Hepatocyte (in vitro differentiated cells): ENCODE data around the gene FBN3. TPM values are rescaled to one million over a fixed set of nuclear protein-coding genes. Genes with fewer than 3 reads are reported as not detected.

ENCODE experiments used
- DNase-seq: peaks from one replicate; pipeline ENCODE4 v3.0.0-alpha.2; 2016; ENCODE audit warnings: low spot score
- H2AFZ ChIP-seq: fragments of 200-600 bp; sonication (generic); 2 replicates; pipeline ENCODE4 v1.6.0; 2016; ENCODE audit warnings: antibody characterized with exemption, mild to moderate bottlenecking
- H3K27ac ChIP-seq: fragments of 200-600 bp; sonication (generic); 2 replicates; pipeline ENCODE4 v1.5.1; 2016; ENCODE audit warnings: mild to moderate bottlenecking
- H3K27me3 ChIP-seq: fragments of 200-600 bp; sonication (generic); 2 replicates; pipeline ENCODE4 v1.6.1; 2016
- H3K36me3 ChIP-seq: fragments of 200-600 bp; sonication (generic); replicated peaks from 2 replicates; pipeline ENCODE4 v1.5.1; 2016; ENCODE audit warnings: low read depth; ENCODE audit not compliant: insufficient read depth
- H3K4me1 ChIP-seq: fragments of 200-600 bp; sonication (generic); 2 replicates; pipeline ENCODE4 v1.5.1; 2016; ENCODE audit warnings: mild to moderate bottlenecking, moderate library complexity; ENCODE audit not compliant: insufficient read depth
- H3K4me2 ChIP-seq: fragments of 200-600 bp; sonication (generic); 2 replicates; pipeline ENCODE4 v1.6.0; 2016
- H3K4me3 ChIP-seq: fragments of 200-600 bp; sonication (generic); 2 replicates; pipeline ENCODE4 v1.5.1; 2016; ENCODE audit warnings: mild to moderate bottlenecking
- H3K79me2 ChIP-seq: fragments of 200-600 bp; sonication (generic); 2 replicates; pipeline ENCODE4 v1.6.0; 2017; ENCODE audit warnings: mild to moderate bottlenecking
- H3K9me2 ChIP-seq: fragments of 200-600 bp; sonication (generic); replicated peaks from 2 replicates; pipeline ENCODE4 v1.6.0; 2017; ENCODE audit warnings: mild to moderate bottlenecking; ENCODE audit not compliant: insufficient read depth
- H3K9me3 ChIP-seq: fragments of 200-600 bp; sonication (generic); 2 replicates; pipeline ENCODE4 v1.5.1; 2016; ENCODE audit warnings: low read depth, mild to moderate bottlenecking
- H4K20me1 ChIP-seq: fragments of 200-600 bp; sonication (generic); 2 replicates; pipeline ENCODE4 v1.6.0; 2016; ENCODE audit warnings: mild to moderate bottlenecking; ENCODE audit not compliant: insufficient read depth, poor library complexity, severe bottlenecking
- EZH2 ChIP-seq: fragments of 200-600 bp; sonication (generic); IDR thresholded peaks from 2 replicates; pipeline ENCODE4 v1.6.1; 2016; ENCODE audit warnings: antibody characterized with exemption, mild to moderate bottlenecking, borderline replicate concordance
- EZH2phosphoT487 ChIP-seq: fragments of 200-600 bp; sonication (generic); IDR thresholded peaks from one replicate; pipeline ENCODE4 v1.6.1; 2018; ENCODE audit warnings: antibody characterized with exemption, mild to moderate bottlenecking, low read depth, moderate library complexity; ENCODE audit not compliant: unreplicated experiment, severe bottlenecking
- WGBS: methylation state at CpG from one replicate; pipeline ENCODE4 v1.1.6; 2016; ENCODE audit warnings: low lambda C conversion rate; ENCODE audit errors: missing lambda C conversion rate; 5-methylcytosine and 5-hydroxymethylcytosine counted together
- polyA plus RNA-seq: library from polyadenylated mRNA; unstranded; fragments of >200 nt; fragmentation: Nextera tagmentation; extraction: Ambion mirVana; gene quantifications from 2 replicates; pipeline ENCODE4 v1.2.1, GENCODE V29; 2016
- total RNA-seq: library from RNA; depleted of rRNA; stranded (reverse); fragments of >200 nt; gene quantifications from 2 replicates; pipeline ENCODE4 v1.2.3, GENCODE V29; 2014
- TF ChIP-seq, protein P1 (sequence below): fragments of 200-600 bp; sonication (generic); IDR thresholded peaks from 2 replicates; pipeline ENCODE4 v1.5.1; 2016; ENCODE audit warnings: antibody characterized with exemption, mild to moderate bottlenecking; ENCODE audit not compliant: poor library complexity

Gene FBN3
- total RNA-seq, result 9.4 and 11.5 TPM in 2 replicates
- polyA plus RNA-seq, result 6.4 and 7.5 TPM in 2 replicates

DNA sequence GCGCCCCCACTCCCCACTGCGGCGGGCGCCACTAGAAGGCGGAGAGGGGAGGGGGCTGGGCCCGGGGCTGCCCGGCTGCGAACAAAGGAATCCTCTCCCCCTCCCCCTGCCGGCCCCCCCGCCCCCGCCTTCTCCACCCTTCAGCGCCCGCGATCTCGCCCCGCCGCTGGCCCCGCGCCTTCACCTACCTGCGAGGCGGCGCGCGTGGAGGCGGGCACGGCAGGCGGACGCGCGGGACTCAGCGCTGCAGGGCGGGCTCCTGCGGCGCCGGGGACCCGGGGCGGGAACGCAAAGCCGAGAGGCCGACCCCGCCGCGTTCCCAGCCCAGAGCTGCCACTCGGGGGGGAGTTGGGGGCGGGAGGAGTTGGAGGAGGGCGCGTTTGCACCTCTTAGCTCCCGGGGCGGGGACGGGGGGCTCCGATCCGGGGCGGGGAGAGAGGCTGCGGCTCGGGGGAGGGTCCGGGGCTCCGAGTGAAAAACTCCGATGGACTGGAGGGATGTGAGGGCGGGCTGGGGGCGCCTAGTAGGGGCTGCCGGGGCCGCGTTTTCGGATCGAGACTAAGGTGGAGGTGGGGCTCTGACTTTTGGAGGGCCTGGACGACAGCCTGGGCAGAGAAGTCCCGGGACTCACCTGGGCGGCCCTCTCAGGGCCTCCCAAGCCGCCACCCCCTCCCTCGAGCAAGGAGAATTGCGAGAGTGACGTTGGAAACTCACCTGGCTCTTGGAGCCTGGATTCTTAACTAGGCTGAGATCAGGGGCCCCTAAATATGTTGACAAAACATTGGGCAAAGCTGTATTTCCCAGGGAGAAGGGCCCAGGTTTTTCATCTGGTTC, at the start of gene FBN3:
Gene FBN3 (minus strand): TSS at position 332 of the 834 bp plus-strand sequence. CDS start 2,112 bp downstream, outside the sequence.
- H3K27me3 ChIP-seq, result peaks cover 3% of the 10 kb centered on the region
- peak within 1 kb of the TSS; percentile 63 for H2AFZ ChIP-seq
- no peaks in the 10 kb centered on the region for H3K9me3 ChIP-seq
- TF ChIP-seq, protein P1, sequence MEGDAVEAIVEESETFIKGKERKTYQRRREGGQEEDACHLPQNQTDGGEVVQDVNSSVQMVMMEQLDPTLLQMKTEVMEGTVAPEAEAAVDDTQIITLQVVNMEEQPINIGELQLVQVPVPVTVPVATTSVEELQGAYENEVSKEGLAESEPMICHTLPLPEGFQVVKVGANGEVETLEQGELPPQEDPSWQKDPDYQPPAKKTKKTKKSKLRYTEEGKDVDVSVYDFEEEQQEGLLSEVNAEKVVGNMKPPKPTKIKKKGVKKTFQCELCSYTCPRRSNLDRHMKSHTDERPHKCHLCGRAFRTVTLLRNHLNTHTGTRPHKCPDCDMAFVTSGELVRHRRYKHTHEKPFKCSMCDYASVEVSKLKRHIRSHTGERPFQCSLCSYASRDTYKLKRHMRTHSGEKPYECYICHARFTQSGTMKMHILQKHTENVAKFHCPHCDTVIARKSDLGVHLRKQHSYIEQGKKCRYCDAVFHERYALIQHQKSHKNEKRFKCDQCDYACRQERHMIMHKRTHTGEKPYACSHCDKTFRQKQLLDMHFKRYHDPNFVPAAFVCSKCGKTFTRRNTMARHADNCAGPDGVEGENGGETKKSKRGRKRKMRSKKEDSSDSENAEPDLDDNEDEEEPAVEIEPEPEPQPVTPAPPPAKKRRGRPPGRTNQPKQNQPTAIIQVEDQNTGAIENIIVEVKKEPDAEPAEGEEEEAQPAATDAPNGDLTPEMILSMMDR, result no peak
- TF ChIP-seq EZH2phosphoT487 (no peak), EZH2 (no peak)
- H3K79me2 ChIP-seq, result peaks cover 3% of the 10 kb centered on the region
- peak within 1 kb of the TSS; percentile 89 for H3K27ac ChIP-seq
- peak within 1 kb of the TSS; percentile 98 for H3K4me2 ChIP-seq
- no peaks in the 10 kb centered on the region for H3K9me2 ChIP-seq
- H3K36me3 ChIP-seq, result no peaks in the 10 kb centered on the region
- peak within 1 kb of the TSS; percentile 39 for H3K4me3 ChIP-seq
- WGBS, result 3% methylated on average over 38 of the region's 72 CpGs
- DNase-seq, result peak; percentile 58
- H4K20me1 ChIP-seq, result no peaks in the 10 kb centered on the region
- H3K4me1 ChIP-seq, result peaks cover 14% of the 10 kb centered on the region

DNA sequence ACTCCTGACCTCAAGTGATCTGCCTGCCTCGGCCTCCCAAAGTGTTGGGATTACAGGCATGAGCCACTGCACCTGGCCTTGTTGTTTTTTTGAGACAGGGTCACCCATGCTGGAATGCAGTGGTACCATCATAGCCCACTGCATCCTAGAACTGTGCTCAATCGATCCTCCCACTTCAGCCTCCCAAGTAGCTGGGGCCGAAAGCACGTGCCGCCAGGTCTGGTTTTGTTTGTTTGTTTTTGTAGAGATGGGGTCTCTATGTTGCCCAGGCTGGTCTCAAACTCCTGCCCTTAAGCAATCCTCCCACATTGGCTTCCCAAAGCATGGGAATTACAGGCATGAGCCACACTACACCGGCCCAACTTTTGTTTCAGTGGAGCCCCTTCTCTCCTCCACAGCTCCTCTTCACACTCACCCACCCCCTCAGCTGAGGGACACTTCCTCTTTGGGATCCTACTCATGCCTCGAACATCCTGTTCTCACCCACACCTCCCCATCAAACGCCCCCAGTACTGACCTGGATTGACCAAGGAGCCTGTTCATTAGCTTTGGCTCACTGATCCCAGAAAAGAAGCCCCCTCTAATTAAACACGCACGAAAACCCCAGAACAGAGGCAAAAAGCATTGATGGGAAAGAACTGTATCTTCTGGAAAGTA, 47.0 kb upstream of the FBN3 start:
- no peak overlapping the region for H3K4me2 ChIP-seq
- TF ChIP-seq, protein P1, result no peak
- TF ChIP-seq EZH2, result no peak
- TF ChIP-seq EZH2phosphoT487, result no peak
- H4K20me1 ChIP-seq, result no peaks in the 10 kb centered on the region
- no peak overlapping the region for H3K27ac ChIP-seq
- no peaks in the 10 kb centered on the region for H3K79me2 ChIP-seq
- no peaks in the 10 kb centered on the region for H3K9me2 ChIP-seq
- H3K4me3 ChIP-seq, result no peak overlapping the region
- H2AFZ ChIP-seq, result no peak overlapping the region
- no peak for DNase-seq
- H3K36me3 ChIP-seq, result no peaks in the 10 kb centered on the region
- no peaks in the 10 kb centered on the region for H3K27me3 ChIP-seq
- 75% methylated on average over 10 of the region's 10 CpGs for WGBS
- no peaks in the 10 kb centered on the region for H3K9me3 ChIP-seq
- H3K4me1 ChIP-seq, result no peaks in the 10 kb centered on the region

DNA sequence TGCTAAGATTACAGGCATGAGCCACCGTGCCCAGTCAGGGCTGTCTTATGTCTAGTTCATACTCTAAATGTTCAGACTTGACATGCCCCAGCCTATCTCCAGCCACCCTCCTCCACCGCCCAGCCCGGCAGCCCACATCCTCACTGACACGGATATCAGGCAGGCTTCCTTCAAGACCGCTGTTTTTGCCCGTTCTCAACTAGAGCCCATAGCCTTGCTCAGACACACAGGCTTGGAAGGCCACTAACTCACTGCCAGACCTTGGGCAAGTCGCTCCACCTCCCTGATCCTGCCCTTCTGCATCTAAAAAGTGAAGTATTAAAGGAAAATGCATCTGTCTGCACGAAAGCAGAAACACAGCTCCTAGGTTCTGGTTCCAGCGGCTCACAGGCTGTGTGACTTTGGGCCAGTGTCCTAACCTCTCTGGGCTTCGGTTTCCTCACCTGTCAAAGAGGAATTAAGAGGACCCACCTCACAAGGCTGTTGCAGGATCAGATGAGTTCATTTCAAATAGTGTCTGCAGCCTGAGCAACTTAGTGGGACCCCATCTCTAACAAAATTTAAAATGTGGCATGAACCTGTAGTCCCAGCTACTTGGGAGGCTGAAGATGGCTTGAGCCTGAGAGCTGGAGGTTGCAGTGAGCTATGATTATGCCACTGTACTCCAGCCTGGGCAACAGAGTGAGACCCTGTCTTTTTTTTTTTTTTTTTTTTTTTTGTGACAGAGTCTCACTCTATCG, 45.3 kb upstream of the FBN3 start:
- Histone ChIP-seq H3K27me3 (no peaks in the 10 kb centered on the region), H3K9me3 (no peaks in the 10 kb centered on the region), H3K79me2 (no peaks in the 10 kb centered on the region), H3K4me1 (no peaks in the 10 kb centered on the region), H3K4me3 (no peak overlapping the region), H3K9me2 (no peaks in the 10 kb centered on the region), H3K36me3 (no peaks in the 10 kb centered on the region), H3K4me2 (no peak overlapping the region), H2AFZ (no peak overlapping the region), H3K27ac (no peak overlapping the region), H4K20me1 (no peaks in the 10 kb centered on the region)
- DNase-seq, result no peak
- WGBS, result 90% methylated on average over 11 of the region's 11 CpGs
- TF ChIP-seq, protein P1, result no peak
- TF ChIP-seq EZH2phosphoT487, result no peak
- TF ChIP-seq EZH2, result no peak
